Stimulated activated CD8-positive, alpha-beta memory T cell treated with anti-CD3 and anti-CD28 coated beads, Interleukin-12 subunit alpha, Interleukin-12 subunit beta, amount 100 ng/mL, for 24 hours (primary cell): ENCODE data around the gene CACNB4.
"Not testable (repeated sequence)": the region's sequence is repeated elsewhere in the genome, so short reads cannot be mapped to it uniquely, and the experiment has no call there.

Experiments used
- DNase-seq: peaks from one replicate; pipeline ENCODE4 v3.0.0-alpha.2; 2020; ENCODE audit errors: extremely low read depth

CACNB4 gene

DNA sequence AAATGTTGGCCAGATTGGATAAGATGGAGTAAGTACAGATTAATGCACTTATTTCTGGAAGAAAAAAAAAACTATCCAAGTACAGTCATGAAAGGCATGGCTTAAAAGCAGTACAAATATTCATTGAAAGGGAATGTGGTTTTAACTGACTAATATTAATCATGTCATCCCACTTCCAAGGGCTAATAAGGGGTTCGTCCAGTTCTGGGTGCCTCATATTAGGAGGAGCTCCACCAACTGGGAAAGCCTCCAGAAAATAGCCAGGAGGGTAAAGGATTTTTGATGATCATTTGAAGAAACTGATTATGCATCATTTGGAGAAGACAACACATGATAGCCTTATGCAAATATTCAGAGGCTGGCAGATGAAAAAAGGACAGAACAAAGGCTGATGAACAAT is 155.4 kb downstream of the CACNB4 start:
- no peak for DNase-seq

DNA sequence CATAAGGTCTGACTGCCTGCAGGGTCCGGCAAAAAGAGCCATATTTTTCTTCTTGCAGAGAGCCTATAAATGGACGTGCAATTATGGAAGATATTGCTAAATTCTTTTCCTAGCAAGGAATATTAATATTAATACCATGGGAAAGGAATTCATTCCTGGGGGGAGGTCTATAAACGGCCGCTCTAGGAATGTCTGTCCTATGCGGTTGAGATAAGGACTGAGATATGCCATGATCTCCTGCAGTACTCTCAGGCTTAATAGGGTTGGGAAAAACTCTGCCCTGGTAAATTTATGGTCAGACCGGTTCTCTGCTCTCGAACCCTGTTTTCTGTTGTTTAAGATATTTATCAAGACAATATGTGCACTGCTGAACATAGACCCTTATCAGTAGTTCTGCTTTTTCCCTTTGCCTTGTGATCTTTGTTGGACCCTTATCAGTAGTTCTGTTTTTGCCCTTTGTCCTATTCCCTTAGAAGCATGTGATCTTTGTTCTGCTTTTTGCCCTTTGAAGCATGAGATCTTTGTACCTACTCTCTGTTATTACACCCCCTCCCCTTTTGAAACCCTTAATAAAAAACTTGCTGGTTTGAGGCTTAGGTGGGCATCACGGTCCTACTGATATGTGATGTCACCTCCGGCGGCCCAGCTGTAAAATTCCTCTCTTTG is 156.2 kb downstream of the CACNB4 start:
- DNase-seq = not testable (repeated sequence)

GRCh38 chr2:151937966-151938365 is 160.9 kb downstream of the CACNB4 start:
- no peak for DNase-seq

DNA sequence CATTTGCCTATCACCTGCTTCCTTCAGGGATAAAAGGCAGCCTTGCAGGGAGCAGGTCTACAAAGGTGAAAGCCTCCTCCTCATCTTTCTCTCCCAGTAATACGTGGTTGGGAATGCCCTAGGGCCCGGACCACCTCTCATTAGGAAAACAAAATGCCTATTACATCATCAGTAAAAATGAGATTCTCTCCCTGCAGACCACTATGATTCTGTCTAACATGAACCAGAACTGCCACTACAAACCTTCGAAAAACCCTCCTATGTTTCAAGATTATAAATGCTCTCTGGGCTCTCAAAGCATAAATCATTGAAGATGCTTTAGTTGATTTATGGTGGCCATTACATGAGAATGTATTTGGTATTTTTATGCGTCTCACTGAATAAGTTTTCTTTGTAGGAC is 162.2 kb downstream of the CACNB4 start:
- DNase-seq = no peak

GRCh38 chr2:151933266-151933804 is 165.5 kb downstream of the CACNB4 start:
- DNase-seq = no peak

DNA sequence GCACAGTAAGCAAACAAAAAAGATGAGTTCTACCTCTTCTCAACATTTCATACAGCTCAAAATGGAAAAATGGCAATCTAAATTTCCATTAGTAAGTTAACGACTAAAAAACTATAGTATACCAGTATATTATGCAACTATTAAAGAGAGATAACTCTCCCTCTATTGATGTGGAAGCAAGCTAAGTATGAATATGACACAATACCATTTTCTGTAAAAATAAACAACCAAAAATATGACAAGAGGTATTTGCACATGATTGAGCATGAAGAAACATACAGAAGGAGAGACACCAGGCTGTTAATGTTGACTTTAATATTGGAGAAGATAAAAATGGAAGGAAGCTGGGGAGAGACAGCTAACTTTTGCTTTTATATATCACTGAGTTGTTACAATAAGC is 167.1 kb downstream of the CACNB4 start:
- DNase-seq = no peak

DNA sequence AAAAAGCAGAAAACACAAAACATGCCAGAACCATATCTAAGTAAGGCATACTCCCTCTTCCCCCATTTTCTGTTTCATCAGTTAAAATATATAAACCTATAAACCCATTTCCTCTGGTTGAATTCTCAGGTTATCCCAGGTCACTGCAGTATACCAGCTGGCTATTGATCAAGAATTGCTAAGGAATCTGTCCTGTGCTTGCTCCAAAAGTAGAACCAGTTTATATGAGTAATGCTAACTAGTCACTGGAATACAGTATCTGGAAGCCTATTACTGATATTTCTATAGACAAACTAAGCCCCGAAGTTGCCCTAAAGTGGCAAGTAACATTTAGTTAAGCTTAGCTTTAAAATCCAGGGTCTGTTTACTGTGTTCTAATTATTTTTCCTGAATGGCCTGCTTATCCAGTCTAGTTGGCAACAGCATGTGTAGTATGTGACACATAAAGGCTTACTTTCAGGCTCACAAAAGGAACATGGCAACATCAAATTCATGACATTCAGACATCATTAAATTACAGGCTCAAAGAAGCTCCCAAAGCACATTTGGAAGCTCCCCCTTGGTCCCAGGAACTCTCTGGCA is 167.7 kb downstream of the CACNB4 start:
- DNase-seq = no peak

DNA sequence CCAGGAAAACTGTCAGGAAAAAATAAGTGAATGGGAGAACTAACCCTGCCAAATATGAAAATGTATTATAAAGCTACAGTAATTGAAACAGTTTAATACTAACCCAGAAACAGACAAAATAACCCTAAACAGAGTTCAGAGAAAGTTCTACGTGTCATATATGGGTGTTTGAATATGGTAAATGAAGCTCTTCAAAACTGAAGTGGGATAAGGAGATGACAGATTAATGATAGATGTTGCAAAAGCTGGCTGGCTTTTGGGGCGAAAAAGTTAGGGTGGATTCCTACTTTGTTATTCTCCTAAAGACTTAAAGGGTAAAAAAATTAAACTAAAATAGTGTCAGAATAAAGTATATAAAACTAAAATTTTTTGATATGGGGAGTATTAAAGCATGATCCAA is 168.8 kb downstream of the CACNB4 start:
- DNase-seq = no peak

DNA sequence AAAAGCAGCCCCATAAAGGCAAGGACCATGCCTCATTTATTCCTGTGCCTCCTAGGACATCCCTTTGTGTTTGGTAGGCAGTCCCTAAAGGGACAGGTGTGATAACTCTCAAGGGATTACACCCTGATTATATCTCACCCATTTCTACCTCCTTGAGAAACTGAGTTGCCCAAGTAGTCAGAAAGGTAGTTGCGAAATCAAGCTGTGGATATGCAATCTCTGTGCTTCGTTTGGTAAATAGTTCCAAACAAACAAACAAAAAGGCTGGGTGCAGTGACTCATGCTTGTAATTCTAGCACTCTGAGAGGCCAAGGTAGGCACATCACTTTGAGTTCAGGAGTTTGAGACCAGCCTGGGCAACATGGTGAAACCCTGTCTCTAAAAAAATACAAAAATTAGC is 170.5 kb downstream of the CACNB4 start:
- no peak for DNase-seq

DNA sequence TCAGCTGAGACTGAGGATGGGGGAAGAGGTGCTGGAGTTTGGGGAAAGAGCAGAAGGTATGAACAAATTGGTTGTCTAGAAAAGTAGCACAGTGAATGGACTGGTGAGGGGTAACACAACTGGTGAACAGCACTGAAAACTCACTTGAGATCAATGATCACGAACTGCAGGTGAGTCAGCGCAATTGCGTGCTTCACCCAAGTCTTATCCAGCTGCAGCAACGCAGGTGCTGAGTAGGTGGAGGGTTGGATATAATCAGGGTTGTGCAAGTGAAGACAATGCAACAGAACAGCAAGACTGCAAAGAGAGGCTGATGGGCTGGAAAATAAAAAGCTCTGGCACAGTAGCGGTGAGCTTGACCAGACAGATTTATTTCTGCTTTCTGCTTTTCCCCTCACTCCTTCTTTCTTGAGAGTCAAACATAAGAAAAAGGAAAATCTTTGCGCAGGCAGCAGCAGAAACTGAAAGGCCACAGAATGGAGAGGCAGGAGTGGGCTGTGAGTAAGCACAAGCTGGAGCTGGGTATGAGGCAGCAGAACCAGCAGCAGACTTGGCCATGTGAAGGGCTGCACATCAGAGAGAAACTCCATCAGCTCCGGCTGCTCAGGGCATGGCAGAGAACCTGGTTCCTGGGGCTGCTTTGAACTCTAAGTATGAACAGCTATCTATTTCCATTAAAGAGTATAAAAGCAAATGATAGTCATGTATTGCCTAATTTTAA is 171.2 kb downstream of the CACNB4 start:
- DNase-seq = no peak

- no peak for DNase-seq
Measured at GRCh38 chr2:151922845-151923666, 175.8 kb downstream of the CACNB4 start.

DNA sequence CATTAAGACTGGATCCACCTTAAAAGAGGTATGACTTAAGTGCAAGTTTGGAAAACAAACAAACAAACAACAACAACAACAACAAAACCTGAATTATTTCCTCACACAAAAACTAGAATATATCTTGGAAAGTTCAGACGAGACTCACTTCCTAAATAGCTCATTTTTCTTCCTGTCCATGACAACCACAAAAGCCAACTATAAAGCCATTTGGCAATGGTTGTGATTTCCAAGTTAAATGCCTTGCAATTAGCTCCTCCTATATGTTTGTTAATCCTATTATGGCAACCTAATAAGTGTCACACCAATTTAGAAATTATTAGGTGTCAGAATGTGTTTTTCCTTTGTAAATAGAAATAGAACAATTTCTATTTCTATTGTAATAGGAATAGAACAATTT is 179.1 kb downstream of the CACNB4 start:
- DNase-seq = no peak

- DNase-seq = no peak
Measured at GRCh38 chr2:151918308-151918707, 180.5 kb downstream of the CACNB4 start.

GRCh38 chr2:151916632-151917031 is 182.2 kb downstream of the CACNB4 start:
- DNase-seq = no peak

GRCh38 chr2:151915629-151916025 is 183.2 kb downstream of the CACNB4 start:
- not testable (repeated sequence) for DNase-seq

DNA sequence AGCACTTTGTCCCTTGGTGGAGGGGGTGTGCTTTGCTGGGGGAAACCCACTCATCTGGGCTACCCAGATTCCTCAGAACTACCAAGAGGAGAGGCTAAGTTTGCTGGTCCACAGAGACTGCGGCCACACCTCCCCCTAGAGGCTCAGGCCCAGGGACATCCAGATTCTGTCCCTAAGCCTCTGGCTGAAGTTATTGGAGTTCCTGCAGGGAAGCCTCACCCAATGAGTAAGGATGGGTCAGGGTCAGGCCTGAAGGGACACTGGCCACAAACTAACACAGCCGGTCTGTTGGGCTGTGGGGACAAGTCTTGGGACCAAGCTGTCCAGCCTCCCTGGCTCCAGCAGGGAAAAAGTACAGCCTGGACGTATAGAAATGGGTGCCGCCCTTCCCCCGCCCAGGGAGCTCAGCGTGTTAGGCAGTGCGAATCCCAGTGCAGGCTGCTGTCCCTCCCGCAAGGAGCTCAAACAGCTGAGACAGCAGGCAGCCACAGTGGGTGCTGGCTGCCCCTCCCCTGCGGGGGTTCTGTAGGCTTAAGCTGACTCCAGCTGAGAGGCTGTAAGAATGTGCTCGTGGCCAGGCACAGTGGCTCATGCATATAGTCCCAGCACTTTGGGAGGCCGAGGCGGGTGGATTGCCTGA is 183.7 kb downstream of the CACNB4 start:
- no peak for DNase-seq

DNA sequence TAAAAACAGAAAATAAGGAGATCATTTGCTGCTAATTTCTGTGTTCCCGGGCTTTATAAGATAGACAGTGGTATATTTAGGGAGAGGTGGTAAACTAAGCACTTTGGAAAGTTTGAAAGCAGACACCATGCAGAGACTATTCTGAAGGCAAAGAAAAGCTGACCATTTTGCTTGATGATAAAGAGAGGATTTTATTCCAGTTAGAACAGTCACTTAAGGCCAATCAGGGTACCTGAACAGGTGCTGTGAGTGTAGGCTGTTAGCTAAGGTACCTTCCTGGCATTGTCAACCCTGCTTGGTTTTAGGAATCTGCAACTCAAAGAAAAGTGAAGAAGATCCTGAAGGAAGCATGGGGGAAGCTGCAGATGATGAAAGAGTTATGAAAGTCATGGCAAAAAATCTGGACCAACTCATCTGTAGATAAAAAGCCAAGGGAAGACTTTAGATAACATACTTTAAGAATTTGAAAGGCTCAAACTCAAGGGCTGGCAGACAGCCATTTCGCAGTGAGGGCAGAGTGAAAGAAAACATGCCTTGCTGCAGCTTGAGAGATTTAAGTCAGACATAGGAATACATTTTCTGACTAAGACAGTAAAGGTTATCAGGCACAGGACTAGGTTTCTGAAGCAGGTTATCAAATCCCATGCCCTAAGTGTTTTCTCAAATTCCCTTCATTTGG is 190.5 kb downstream of the CACNB4 start:
- DNase-seq = no peak

- DNase-seq = no peak
Measured at GRCh38 chr2:151907286-151908203, 191.3 kb downstream of the CACNB4 start.

GRCh38 chr2:151906633-151906998 is 192.2 kb downstream of the CACNB4 start:
- DNase-seq = no peak
